ENCODE measurements around the gene AADACL2.

DNA sequence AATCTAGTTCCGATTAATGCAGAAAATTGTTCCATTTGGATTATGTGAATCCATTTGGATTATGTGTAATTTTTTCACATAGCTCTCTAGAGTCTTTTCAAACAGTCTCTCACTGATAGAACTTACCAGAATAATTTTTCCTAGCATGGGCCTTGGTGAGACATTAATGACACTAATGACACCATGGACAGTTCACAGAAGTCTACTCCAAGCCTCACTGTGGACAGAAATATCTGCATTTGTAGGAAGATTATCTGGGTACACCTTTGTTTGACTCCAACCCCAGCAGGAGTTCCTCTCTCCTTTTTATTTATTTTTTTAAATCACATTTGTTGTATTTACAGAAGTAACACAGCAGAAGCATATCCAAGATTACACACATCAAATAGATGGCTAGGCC is 27.9 kb downstream of the AADACL2 start:
- TF ChIP-seq, protein P1, sequence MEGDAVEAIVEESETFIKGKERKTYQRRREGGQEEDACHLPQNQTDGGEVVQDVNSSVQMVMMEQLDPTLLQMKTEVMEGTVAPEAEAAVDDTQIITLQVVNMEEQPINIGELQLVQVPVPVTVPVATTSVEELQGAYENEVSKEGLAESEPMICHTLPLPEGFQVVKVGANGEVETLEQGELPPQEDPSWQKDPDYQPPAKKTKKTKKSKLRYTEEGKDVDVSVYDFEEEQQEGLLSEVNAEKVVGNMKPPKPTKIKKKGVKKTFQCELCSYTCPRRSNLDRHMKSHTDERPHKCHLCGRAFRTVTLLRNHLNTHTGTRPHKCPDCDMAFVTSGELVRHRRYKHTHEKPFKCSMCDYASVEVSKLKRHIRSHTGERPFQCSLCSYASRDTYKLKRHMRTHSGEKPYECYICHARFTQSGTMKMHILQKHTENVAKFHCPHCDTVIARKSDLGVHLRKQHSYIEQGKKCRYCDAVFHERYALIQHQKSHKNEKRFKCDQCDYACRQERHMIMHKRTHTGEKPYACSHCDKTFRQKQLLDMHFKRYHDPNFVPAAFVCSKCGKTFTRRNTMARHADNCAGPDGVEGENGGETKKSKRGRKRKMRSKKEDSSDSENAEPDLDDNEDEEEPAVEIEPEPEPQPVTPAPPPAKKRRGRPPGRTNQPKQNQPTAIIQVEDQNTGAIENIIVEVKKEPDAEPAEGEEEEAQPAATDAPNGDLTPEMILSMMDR (conservative IDR thresholded peaks at IDR 0.05; ENCODE audit: low read length): no peak
- TF ChIP-seq EZH2phosphoT487 (IDR thresholded peaks at IDR 0.05; ENCODE audit: borderline replicate concordance, low read depth, low read length): no peak
